Hepatocyte (in vitro differentiated cells): Measurements from ENCODE around the gene PRPSAP2. TPM values are rescaled to one million over a fixed set of nuclear protein-coding genes. Genes with fewer than 3 reads are reported as not detected.
A peak's percentile ranks its signal among the peaks of the same experiment; 100 is the strongest.
"Not testable (repeated sequence)": the region's sequence is repeated elsewhere in the genome, so short reads cannot be mapped to it uniquely, and the experiment has no call there.

Experiments used
- DNase-seq: peaks from one replicate; pipeline ENCODE4 v3.0.0-alpha.2; 2016; ENCODE audit warnings: low spot score
- H2AFZ ChIP-seq: fragments of 200-600 bp; sonication (generic); 2 replicates; pipeline ENCODE4 v1.6.0; 2016; ENCODE audit warnings: antibody characterized with exemption, mild to moderate bottlenecking
- H3K27ac ChIP-seq: fragments of 200-600 bp; sonication (generic); 2 replicates; pipeline ENCODE4 v1.5.1; 2016; ENCODE audit warnings: mild to moderate bottlenecking
- H3K27me3 ChIP-seq: fragments of 200-600 bp; sonication (generic); 2 replicates; pipeline ENCODE4 v1.6.1; 2016
- H3K36me3 ChIP-seq: fragments of 200-600 bp; sonication (generic); replicated peaks from 2 replicates; pipeline ENCODE4 v1.5.1; 2016; ENCODE audit warnings: low read depth; ENCODE audit not compliant: insufficient read depth
- H3K4me1 ChIP-seq: fragments of 200-600 bp; sonication (generic); 2 replicates; pipeline ENCODE4 v1.5.1; 2016; ENCODE audit warnings: mild to moderate bottlenecking, moderate library complexity; ENCODE audit not compliant: insufficient read depth
- H3K4me2 ChIP-seq: fragments of 200-600 bp; sonication (generic); 2 replicates; pipeline ENCODE4 v1.6.0; 2016
- H3K4me3 ChIP-seq: fragments of 200-600 bp; sonication (generic); 2 replicates; pipeline ENCODE4 v1.5.1; 2016; ENCODE audit warnings: mild to moderate bottlenecking
- H3K79me2 ChIP-seq: fragments of 200-600 bp; sonication (generic); 2 replicates; pipeline ENCODE4 v1.6.0; 2017; ENCODE audit warnings: mild to moderate bottlenecking
- H3K9me2 ChIP-seq: fragments of 200-600 bp; sonication (generic); replicated peaks from 2 replicates; pipeline ENCODE4 v1.6.0; 2017; ENCODE audit warnings: mild to moderate bottlenecking; ENCODE audit not compliant: insufficient read depth
- H3K9me3 ChIP-seq: fragments of 200-600 bp; sonication (generic); 2 replicates; pipeline ENCODE4 v1.5.1; 2016; ENCODE audit warnings: low read depth, mild to moderate bottlenecking
- H4K20me1 ChIP-seq: fragments of 200-600 bp; sonication (generic); 2 replicates; pipeline ENCODE4 v1.6.0; 2016; ENCODE audit warnings: mild to moderate bottlenecking; ENCODE audit not compliant: insufficient read depth, poor library complexity, severe bottlenecking
- EZH2 ChIP-seq: fragments of 200-600 bp; sonication (generic); IDR thresholded peaks from 2 replicates; pipeline ENCODE4 v1.6.1; 2016; ENCODE audit warnings: antibody characterized with exemption, mild to moderate bottlenecking, borderline replicate concordance
- EZH2phosphoT487 ChIP-seq: fragments of 200-600 bp; sonication (generic); IDR thresholded peaks from one replicate; pipeline ENCODE4 v1.6.1; 2018; ENCODE audit warnings: antibody characterized with exemption, mild to moderate bottlenecking, low read depth, moderate library complexity; ENCODE audit not compliant: unreplicated experiment, severe bottlenecking
- whole genome bisulfite sequencing: methylation state at CpG from one replicate; pipeline ENCODE4 v1.1.6; 2016; ENCODE audit warnings: low lambda C conversion rate; ENCODE audit errors: missing lambda C conversion rate; 5-methylcytosine and 5-hydroxymethylcytosine counted together
- polyA plus RNA-seq: library from polyadenylated mRNA; unstranded; fragments of >200 nt; fragmentation: Nextera tagmentation; extraction: Ambion mirVana; gene quantifications from 2 replicates; pipeline ENCODE4 v1.2.1, GENCODE V29; 2016
- total RNA-seq: library from RNA; depleted of rRNA; stranded (reverse); fragments of >200 nt; gene quantifications from 2 replicates; pipeline ENCODE4 v1.2.3, GENCODE V29; 2014
- TF ChIP-seq, protein P1 (sequence below): fragments of 200-600 bp; sonication (generic); IDR thresholded peaks from 2 replicates; pipeline ENCODE4 v1.5.1; 2016; ENCODE audit warnings: antibody characterized with exemption, mild to moderate bottlenecking; ENCODE audit not compliant: poor library complexity

The PRPSAP2 gene
- total and polyA plus RNA-seq, 2 experiments from 2014 or later, result 25.0 to 55.7 TPM

DNA sequence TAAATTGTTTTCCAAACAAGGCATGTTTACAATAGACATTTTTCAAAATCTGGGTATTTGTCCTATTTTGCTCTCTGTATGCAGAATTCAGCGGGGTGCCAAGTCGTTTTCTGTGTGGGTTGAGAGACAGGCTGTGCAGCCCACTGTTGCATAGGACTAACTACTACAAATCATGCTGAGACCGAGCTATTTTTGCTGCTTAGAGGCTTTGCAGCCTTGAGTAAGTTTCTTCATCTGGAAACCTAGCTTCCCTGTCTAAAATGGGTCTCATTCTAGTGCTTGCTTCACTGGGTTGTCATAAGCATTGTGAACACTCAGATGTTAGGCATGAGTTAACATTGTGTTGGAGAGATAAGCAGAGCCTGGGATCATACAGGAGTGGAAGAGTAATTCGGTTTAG lies 1.3 kb downstream of the PRPSAP2 start:
- H3K9me3 ChIP-seq, result no peaks in the 10 kb centered on the region
- H3K79me2 ChIP-seq, result peaks cover 62% of the 10 kb centered on the region
- H3K27ac ChIP-seq, result peak overlapping the region; percentile 93
- no peak overlapping the region for H2AFZ ChIP-seq
- no peaks in the 10 kb centered on the region for H3K27me3 ChIP-seq
- no peaks in the 10 kb centered on the region for H4K20me1 ChIP-seq
- peak; percentile 28 for DNase-seq
- TF ChIP-seq, protein P1, sequence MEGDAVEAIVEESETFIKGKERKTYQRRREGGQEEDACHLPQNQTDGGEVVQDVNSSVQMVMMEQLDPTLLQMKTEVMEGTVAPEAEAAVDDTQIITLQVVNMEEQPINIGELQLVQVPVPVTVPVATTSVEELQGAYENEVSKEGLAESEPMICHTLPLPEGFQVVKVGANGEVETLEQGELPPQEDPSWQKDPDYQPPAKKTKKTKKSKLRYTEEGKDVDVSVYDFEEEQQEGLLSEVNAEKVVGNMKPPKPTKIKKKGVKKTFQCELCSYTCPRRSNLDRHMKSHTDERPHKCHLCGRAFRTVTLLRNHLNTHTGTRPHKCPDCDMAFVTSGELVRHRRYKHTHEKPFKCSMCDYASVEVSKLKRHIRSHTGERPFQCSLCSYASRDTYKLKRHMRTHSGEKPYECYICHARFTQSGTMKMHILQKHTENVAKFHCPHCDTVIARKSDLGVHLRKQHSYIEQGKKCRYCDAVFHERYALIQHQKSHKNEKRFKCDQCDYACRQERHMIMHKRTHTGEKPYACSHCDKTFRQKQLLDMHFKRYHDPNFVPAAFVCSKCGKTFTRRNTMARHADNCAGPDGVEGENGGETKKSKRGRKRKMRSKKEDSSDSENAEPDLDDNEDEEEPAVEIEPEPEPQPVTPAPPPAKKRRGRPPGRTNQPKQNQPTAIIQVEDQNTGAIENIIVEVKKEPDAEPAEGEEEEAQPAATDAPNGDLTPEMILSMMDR, result no peak
- TF ChIP-seq EZH2phosphoT487 (no peak), EZH2 (no peak)
- no peaks in the 10 kb centered on the region for H3K36me3 ChIP-seq
- peak overlapping the region; percentile 83 for H3K4me3 ChIP-seq
- H3K4me2 ChIP-seq, result peak overlapping the region; percentile 78
- 33% methylated on average over 4 of the region's 4 CpGs for WGBS
- no peaks in the 10 kb centered on the region for H3K4me1 ChIP-seq
- H3K9me2 ChIP-seq, result no peaks in the 10 kb centered on the region

DNA sequence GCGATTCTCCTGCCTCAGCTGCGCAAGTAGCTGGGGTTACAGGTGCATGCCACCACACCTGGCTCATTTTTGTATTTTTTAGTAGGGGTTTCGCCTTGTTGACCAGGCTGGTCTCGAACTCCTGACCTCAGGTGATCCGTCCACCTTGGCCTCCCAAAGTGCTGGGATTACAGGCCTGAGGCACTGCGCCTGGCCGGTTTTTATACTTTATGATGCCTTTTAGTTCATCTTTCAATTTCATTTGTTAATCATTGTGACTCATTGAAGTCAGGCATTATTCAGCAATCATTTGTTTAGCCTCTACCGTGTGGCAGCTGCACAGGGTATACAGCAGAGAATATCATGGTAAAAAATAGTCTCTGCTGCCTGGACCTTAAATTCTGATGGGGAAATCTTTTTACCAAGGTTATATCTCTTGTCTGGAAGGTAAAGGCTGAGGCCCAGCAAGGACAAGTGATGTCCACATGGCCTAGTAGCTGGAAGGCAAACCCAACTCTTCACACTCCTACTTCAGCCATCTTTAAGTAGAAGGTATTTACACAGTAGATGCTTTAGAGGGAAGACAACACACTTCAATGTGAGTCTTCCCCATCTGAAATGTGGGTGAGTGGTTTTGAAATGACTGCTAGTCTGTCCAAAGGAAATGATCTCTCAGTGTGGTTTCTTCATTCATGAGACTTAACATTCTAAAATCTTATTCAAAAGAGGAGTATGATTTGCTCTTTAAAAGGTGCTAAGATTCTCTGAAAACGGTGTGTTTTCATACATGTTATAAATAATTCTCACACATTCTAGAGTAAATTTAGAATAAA lies 2.4 kb downstream of the PRPSAP2 start:
- H3K4me2 ChIP-seq, result peak overlapping the region; percentile 78

DNA sequence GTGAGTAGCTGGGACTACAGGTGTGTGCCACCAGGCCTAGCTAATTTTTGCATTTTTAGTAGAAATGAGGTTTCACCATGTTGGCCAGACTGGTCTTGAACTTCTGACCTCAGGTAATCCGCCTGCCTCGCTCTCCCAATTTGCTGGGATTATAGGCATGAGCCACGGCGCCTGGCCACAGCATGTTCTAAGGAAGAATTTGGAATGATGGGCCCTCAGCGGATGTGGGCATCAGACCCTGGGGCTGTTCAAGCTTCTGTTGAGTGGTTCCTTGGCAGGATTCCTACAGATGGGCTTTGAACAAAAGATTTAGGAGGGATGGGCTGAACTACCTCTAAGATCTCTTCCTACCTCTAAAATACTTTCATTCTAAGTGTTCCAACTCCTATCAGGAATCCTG lies 4.1 kb downstream of the PRPSAP2 start:
- no peaks in the 10 kb centered on the region for H3K27me3 ChIP-seq
- H3K4me1 ChIP-seq, result peaks cover 3% of the 10 kb centered on the region
- H3K27ac ChIP-seq, result no peak overlapping the region
- no peaks in the 10 kb centered on the region for H3K9me2 ChIP-seq
- no peak overlapping the region for H2AFZ ChIP-seq
- no peaks in the 10 kb centered on the region for H4K20me1 ChIP-seq
- no peaks in the 10 kb centered on the region for H3K36me3 ChIP-seq
- no peak for TF ChIP-seq EZH2
- TF ChIP-seq, protein P1, result no peak
- no peak for TF ChIP-seq EZH2phosphoT487
- H3K79me2 ChIP-seq, result peaks cover 77% of the 10 kb centered on the region
- WGBS, result 77% methylated on average over 5 of the region's 5 CpGs
- no peak for DNase-seq
- H3K9me3 ChIP-seq, result no peaks in the 10 kb centered on the region
- no peak overlapping the region for H3K4me2 ChIP-seq
- H3K4me3 ChIP-seq, result no peak overlapping the region

More for the DNA sequence above, 2.4 kb downstream of the PRPSAP2 start:
- no peak overlapping the region for H3K4me3 ChIP-seq
- peaks cover 69% of the 10 kb centered on the region for H3K79me2 ChIP-seq
- peaks cover 3% of the 10 kb centered on the region for H3K4me1 ChIP-seq
- WGBS, result 95% methylated on average over 9 of the region's 9 CpGs
- no peaks in the 10 kb centered on the region for H3K9me2 ChIP-seq
- no peaks in the 10 kb centered on the region for H3K9me3 ChIP-seq
- no peaks in the 10 kb centered on the region for H3K36me3 ChIP-seq
- no peak for DNase-seq
- TF ChIP-seq, protein P1, result no peak
- no peak for TF ChIP-seq EZH2phosphoT487
- TF ChIP-seq EZH2, result no peak
- no peak overlapping the region for H2AFZ ChIP-seq
- no peaks in the 10 kb centered on the region for H4K20me1 ChIP-seq
- H3K27me3 ChIP-seq, result no peaks in the 10 kb centered on the region
- H3K27ac ChIP-seq, result no peak overlapping the region

DNA sequence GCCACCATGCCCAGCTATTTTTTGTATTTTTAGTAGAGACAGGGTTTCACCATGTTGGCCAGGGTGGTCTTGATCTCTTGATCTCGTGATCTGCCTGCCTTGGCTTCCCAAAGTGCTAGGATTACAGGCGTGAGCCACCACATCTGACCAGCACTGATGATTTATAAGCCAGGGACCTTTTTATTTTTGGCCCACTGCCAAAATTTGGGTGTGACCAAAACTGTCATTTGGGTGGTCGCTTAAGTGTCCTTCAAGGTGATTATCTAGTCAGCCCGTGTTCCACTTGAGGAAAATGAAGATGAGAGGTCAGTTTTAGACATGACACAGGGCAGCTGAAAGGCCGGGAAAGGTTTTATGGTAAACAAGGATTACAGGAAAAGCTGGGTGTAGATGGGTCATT lies 7.1 kb downstream of the PRPSAP2 start:
- H3K27me3 ChIP-seq, H3K4me1 ChIP-seq, H3K4me2 ChIP-seq, DNase-seq, H3K4me3 ChIP-seq, H2AFZ ChIP-seq, H3K9me3 ChIP-seq, H3K9me2 ChIP-seq, H3K27ac ChIP-seq, H4K20me1 ChIP-seq, H3K36me3 ChIP-seq: not testable (repeated sequence)
- 62% methylated on average over 5 of the region's 5 CpGs for WGBS
- H3K79me2 ChIP-seq, result peaks cover 65% of the 10 kb centered on the region
